Mesenchymal stem cell (in vitro differentiated cells and primary cell): Measurements from ENCODE around the gene ZNF428.

ENCODE experiments used
- DNase-seq: peaks from one replicate; pipeline ENCODE4 v3.0.0-alpha.2; 2013
- H2AFZ ChIP-seq: one replicate; pipeline ENCODE4 v1.6.1; 2013; ENCODE audit warnings: low read depth, mild to moderate bottlenecking, control low read depth, inconsistent platforms, low read length, moderate library complexity
- H2AK5ac ChIP-seq: 2 replicates; pipeline ENCODE4 v1.6.1; 2013; ENCODE audit warnings: low read length, moderate library complexity, mild to moderate bottlenecking, inconsistent platforms; ENCODE audit not compliant: severe bottlenecking
- H2BK120ac ChIP-seq: one replicate; pipeline ENCODE4 v1.6.1; 2013; ENCODE audit warnings: low read depth, mild to moderate bottlenecking, inconsistent platforms, low read length, moderate library complexity
- H2BK12ac ChIP-seq, 2 experiments: one replicate each; pipeline ENCODE4 v1.6.1; 2013; ENCODE audit warnings: inconsistent platforms in 2 of 2, low read length in 2 of 2, mild to moderate bottlenecking in 2 of 2, moderate library complexity in 2 of 2, control low read depth in 1 of 2
- H2BK15ac ChIP-seq: one replicate; pipeline ENCODE4 v1.6.1; 2013; ENCODE audit warnings: mild to moderate bottlenecking, low read depth, inconsistent platforms; ENCODE audit not compliant: poor library complexity, severe bottlenecking
- H2BK5ac ChIP-seq: 2 replicates; pipeline ENCODE4 v1.6.1; 2013; ENCODE audit warnings: low read depth, mild to moderate bottlenecking, low read length, control low read depth, inconsistent platforms; ENCODE audit not compliant: poor library complexity, severe bottlenecking
- H3K14ac ChIP-seq, 2 experiments: one replicate each; pipeline ENCODE4 v1.6.1; 2013; ENCODE audit warnings: inconsistent platforms in 2 of 2, low read length in 2 of 2, control low read depth in 1 of 2, mild to moderate bottlenecking in 1 of 2, moderate library complexity in 1 of 2
- H3K18ac ChIP-seq, 2 experiments: one replicate each; pipeline ENCODE4 v1.6.1; 2013; ENCODE audit warnings: inconsistent platforms in 2 of 2, low read length in 2 of 2, control low read depth in 1 of 2, low read depth in 1 of 2, mild to moderate bottlenecking in 1 of 2
- H3K23ac ChIP-seq, 2 experiments: one replicate each; pipeline ENCODE4 v1.6.1; 2013; ENCODE audit warnings: inconsistent platforms in 2 of 2, low read length in 2 of 2, mild to moderate bottlenecking in 2 of 2, moderate library complexity in 2 of 2, control low read depth in 1 of 2
- H3K27ac ChIP-seq: 2 replicates; pipeline ENCODE4 v1.5.1; 2013; ENCODE audit warnings: mild to moderate bottlenecking, moderate library complexity, low read length, control low read depth, inconsistent platforms; ENCODE audit not compliant: poor library complexity, severe bottlenecking
- H3K27me3 ChIP-seq, 2 experiments: 2 replicates each; pipeline versions ENCODE4 v1.6.1 to v1.7.0; 2013; ENCODE audit warnings: low read length in 2 of 2, mild to moderate bottlenecking in 2 of 2, moderate library complexity in 2 of 2, control low read depth in 1 of 2, inconsistent platforms in 1 of 2; ENCODE audit not compliant: control insufficient read depth in 1 of 2, insufficient read depth in 1 of 2
- H3K36me3 ChIP-seq, 2 experiments: 2 replicates each; pipeline versions ENCODE4 v1.6.1 to v1.7.0; 2013; ENCODE audit warnings: low read length in 2 of 2, control low read depth in 1 of 2, inconsistent platforms in 1 of 2, low read depth in 1 of 2, mild to moderate bottlenecking in 1 of 2; ENCODE audit not compliant: insufficient read depth in 2 of 2, control insufficient read depth in 1 of 2
- H3K4ac ChIP-seq, 2 experiments: one replicate each; pipeline ENCODE4 v1.6.1; 2013; ENCODE audit warnings: inconsistent platforms in 2 of 2, low read length in 2 of 2, mild to moderate bottlenecking in 2 of 2, moderate library complexity in 2 of 2, control low read depth in 1 of 2, low read depth in 1 of 2
- H3K4me1 ChIP-seq: 2 replicates; pipeline ENCODE4 v1.6.1; 2013; ENCODE audit warnings: low read depth, low read length, control low read depth; ENCODE audit not compliant: control insufficient read depth, insufficient read depth
- H3K4me2 ChIP-seq: 2 replicates; pipeline ENCODE4 v1.6.1; 2013; ENCODE audit warnings: low read length, mild to moderate bottlenecking, inconsistent platforms; ENCODE audit not compliant: poor library complexity, severe bottlenecking
- H3K4me3 ChIP-seq, 2 experiments: 2 replicates each; pipeline versions ENCODE4 v1.5.1 to v1.7.0; 2013; ENCODE audit warnings: low read length in 2 of 2, mild to moderate bottlenecking in 2 of 2, control low read depth in 1 of 2, low read depth in 1 of 2; ENCODE audit not compliant: insufficient read depth in 1 of 2
- H3K79me1 ChIP-seq: replicated peaks from 2 replicates; pipeline ENCODE4 v1.6.1; 2013; ENCODE audit warnings: mild to moderate bottlenecking, control low read depth, low read length, inconsistent platforms; ENCODE audit not compliant: poor library complexity, severe bottlenecking
- H3K9ac ChIP-seq: 2 replicates; pipeline ENCODE4 v1.7.0; 2013; ENCODE audit warnings: mild to moderate bottlenecking, low read length, moderate library complexity
- H3K9me3 ChIP-seq: 2 replicates; pipeline ENCODE4 v1.7.0; 2013; ENCODE audit warnings: mild to moderate bottlenecking, low read length; ENCODE audit not compliant: control insufficient read depth
- H4K8ac ChIP-seq: one replicate; pipeline ENCODE4 v1.6.1; 2013; ENCODE audit warnings: inconsistent platforms, mild to moderate bottlenecking, low read length, moderate library complexity
- H4K91ac ChIP-seq: one replicate; pipeline ENCODE4 v1.6.1; 2013; ENCODE audit warnings: mild to moderate bottlenecking, low read length, inconsistent platforms
- WGBS: methylation state at CpG from one replicate; pipeline ENCODE4 v1.1.7; 2013; ENCODE audit warnings: mixed read lengths; 5-methylcytosine and 5-hydroxymethylcytosine counted together

ZNF428 gene

GRCh38 chr19:43648633-43649032 lies 29.2 kb upstream of the ZNF428 start:
- Histone ChIP-seq H3K36me3 (peaks cover 51 to 75% of the 10 kb centered on the region in 2 experiments), H3K4me2 (no peak overlapping the region), H3K4ac (no peak overlapping the region), H2BK120ac (no peak overlapping the region), H3K27me3 (no peaks in the 10 kb centered on the region), H3K9me3 (no peaks in the 10 kb centered on the region), H2BK15ac (no peak overlapping the region), H3K18ac (no peak overlapping the region), H4K91ac (no peak overlapping the region), H3K9ac (no peak overlapping the region), H2AFZ (no peak overlapping the region), H4K8ac (no peak overlapping the region), H2AK5ac (no peak overlapping the region), H2BK5ac (no peak overlapping the region), H2BK12ac (no peak overlapping the region), H3K23ac (no peak overlapping the region), H3K4me3 (no peak overlapping the region), H3K14ac (no peak overlapping the region), H3K27ac (no peak overlapping the region), H3K4me1 (peaks cover 2% of the 10 kb centered on the region), H3K79me1 (peaks cover 16% of the 10 kb centered on the region)
- no peak for DNase-seq
- WGBS = 93% methylated on average over 5 of the region's 6 CpGs

GRCh38 chr19:43644181-43644580 lies 24.8 kb upstream of the ZNF428 start:
- Histone ChIP-seq H3K27ac (no peak overlapping the region), H3K4me1 (peaks cover 6% of the 10 kb centered on the region), H3K9ac (no peak overlapping the region), H3K14ac (no peak overlapping the region), H3K9me3 (no peaks in the 10 kb centered on the region), H2BK120ac (no peak overlapping the region), H3K27me3 (peaks cover 0 to 16% of the 10 kb centered on the region in 2 experiments), H2BK12ac (no peak overlapping the region), H3K18ac (no peak overlapping the region), H3K79me1 (peaks cover 7% of the 10 kb centered on the region), H3K4me2 (no peak overlapping the region), H2BK15ac (no peak overlapping the region), H3K23ac (no peak overlapping the region), H3K4ac (no peak overlapping the region), H3K36me3 (peaks cover 23 to 36% of the 10 kb centered on the region in 2 experiments), H2AK5ac (no peak overlapping the region), H2AFZ (no peak overlapping the region), H4K91ac (no peak overlapping the region), H2BK5ac (no peak overlapping the region), H3K4me3 (no peak overlapping the region), H4K8ac (no peak overlapping the region)
- 93% methylated on average over 13 of the region's 13 CpGs for WGBS
- DNase-seq = no peak

DNA sequence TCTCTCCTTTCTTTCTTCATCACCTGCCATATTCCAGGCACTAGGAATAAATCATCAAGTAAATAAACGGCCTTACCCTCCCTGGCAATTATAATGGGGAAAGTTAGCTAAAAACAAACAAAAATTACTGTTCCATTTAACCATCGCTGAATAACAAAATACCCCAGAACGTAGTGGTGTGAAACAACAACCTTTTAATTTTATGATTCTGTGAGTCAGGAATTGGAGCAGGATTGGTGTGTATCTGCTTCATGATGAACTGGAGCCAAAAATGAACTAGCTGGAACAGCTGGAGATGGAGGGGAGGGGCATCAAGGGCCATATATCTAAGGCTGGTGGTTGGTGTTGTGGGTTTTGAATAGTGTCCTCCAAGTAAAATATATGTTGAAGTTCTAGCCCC lies 23.9 kb upstream of the ZNF428 start:
- H3K4ac ChIP-seq = no peak overlapping the region
- no peak overlapping the region for H3K9ac ChIP-seq
- H3K27ac ChIP-seq = no peak overlapping the region

GRCh38 chr19:43642531-43642930 lies 23.1 kb upstream of the ZNF428 start:
- H3K18ac ChIP-seq = no peak overlapping the region
- H2BK120ac ChIP-seq = no peak overlapping the region
- no peaks in the 10 kb centered on the region for H3K9me3 ChIP-seq
- H3K4me3 ChIP-seq = no peak overlapping the region
- no peak overlapping the region for H2AFZ ChIP-seq
- H4K91ac ChIP-seq = no peak overlapping the region
- H3K23ac ChIP-seq = no peak overlapping the region
- no peak overlapping the region for H4K8ac ChIP-seq
- H3K27me3 ChIP-seq = peaks cover 0 to 30% of the 10 kb centered on the region in 2 experiments
- H3K14ac ChIP-seq = no peak overlapping the region
- H3K9ac ChIP-seq = no peak overlapping the region
- no peak for DNase-seq
- H3K4me2 ChIP-seq = no peak overlapping the region
- no peak overlapping the region for H2BK15ac ChIP-seq
- peaks cover 13% of the 10 kb centered on the region for H3K4me1 ChIP-seq
- no peak overlapping the region for H3K4ac ChIP-seq
- H3K79me1 ChIP-seq = peaks cover 5% of the 10 kb centered on the region
- peaks cover 10 to 19% of the 10 kb centered on the region in 2 experiments for H3K36me3 ChIP-seq
- 73% methylated on average over 4 of the region's 4 CpGs for WGBS
- no peak overlapping the region for H3K27ac ChIP-seq
- H2BK5ac ChIP-seq = no peak overlapping the region
- H2BK12ac ChIP-seq = no peak overlapping the region
- no peak overlapping the region for H2AK5ac ChIP-seq

More for the DNA sequence above, 23.9 kb upstream of the ZNF428 start:
- H4K8ac ChIP-seq = no peak overlapping the region
- H3K9me3 ChIP-seq = no peaks in the 10 kb centered on the region
- H3K18ac ChIP-seq = no peak overlapping the region
- no peak overlapping the region for H3K4me3 ChIP-seq
- H4K91ac ChIP-seq = no peak overlapping the region
- H3K4me2 ChIP-seq = no peak overlapping the region
- peaks cover 7% of the 10 kb centered on the region for H3K79me1 ChIP-seq
- no peak overlapping the region for H2BK120ac ChIP-seq
- no peak overlapping the region for H2AK5ac ChIP-seq
- no peak overlapping the region for H2BK5ac ChIP-seq
- 98% methylated on average over 2 of the region's 3 CpGs for WGBS
- no peak overlapping the region for H2BK12ac ChIP-seq
- no peak for DNase-seq
- peaks cover 0 to 25% of the 10 kb centered on the region in 2 experiments for H3K27me3 ChIP-seq
- no peak overlapping the region for H2AFZ ChIP-seq
- H3K23ac ChIP-seq = no peak overlapping the region
- no peak overlapping the region for H2BK15ac ChIP-seq
- peaks cover 15 to 27% of the 10 kb centered on the region in 2 experiments for H3K36me3 ChIP-seq
- no peak overlapping the region for H3K14ac ChIP-seq
- peaks cover 10% of the 10 kb centered on the region for H3K4me1 ChIP-seq
